ENCODE data around the gene ARFGEF2. TPM values are rescaled to one million over a fixed set of nuclear protein-coding genes. Genes with fewer than 3 reads are reported as not detected.
"Not testable (repeated sequence)": the region's sequence is repeated elsewhere in the genome, so short reads cannot be mapped to it uniquely, and the experiment has no call there.

The ARFGEF2 gene
- total RNA-seq, 1 donor from 2014 or later = 23.8 TPM

GRCh38 chr20:48928832-48929725, 7.6 kb downstream of the ARFGEF2 start:
- peak; percentile 60 for DNase-seq (ENCODE audit: low spot score)

GRCh38 chr20:48930035-48930434, 8.5 kb downstream of the ARFGEF2 start:
- DNase-seq (ENCODE audit: low spot score) = no peak

GRCh38 chr20:48930878-48931277, 9.4 kb downstream of the ARFGEF2 start:
- no peak for DNase-seq (ENCODE audit: low spot score)

GRCh38 chr20:48931527-48932374, 10.2 kb downstream of the ARFGEF2 start:
- no peak for DNase-seq (ENCODE audit: low spot score)

- DNase-seq (ENCODE audit: low spot score) = no peak
Observed at GRCh38 chr20:48932375-48932941, 10.9 kb downstream of the ARFGEF2 start.

GRCh38 chr20:48933017-48933766, 11.7 kb downstream of the ARFGEF2 start:
- DNase-seq (ENCODE audit: low spot score) = no peak

- not testable (repeated sequence) for DNase-seq (ENCODE audit: low spot score)
Observed at GRCh38 chr20:48934273-48934877, 12.9 kb downstream of the ARFGEF2 start.

GRCh38 chr20:48934966-48935365, 13.5 kb downstream of the ARFGEF2 start:
- DNase-seq (ENCODE audit: low spot score) = not testable (repeated sequence)

- DNase-seq (ENCODE audit: low spot score) = not testable (repeated sequence)
Observed at GRCh38 chr20:48936178-48936577, 14.7 kb downstream of the ARFGEF2 start.

- no peak for DNase-seq (ENCODE audit: low spot score)
Observed at GRCh38 chr20:48937674-48938073, 16.2 kb downstream of the ARFGEF2 start.

GRCh38 chr20:48938670-48939069, 17.2 kb downstream of the ARFGEF2 start:
- DNase-seq (ENCODE audit: low spot score) = no peak

GRCh38 chr20:48940170-48940569, 18.7 kb downstream of the ARFGEF2 start:
- DNase-seq (ENCODE audit: low spot score) = no peak

- no peak for DNase-seq (ENCODE audit: low spot score)
Observed at GRCh38 chr20:48941467-48941866, 20.0 kb downstream of the ARFGEF2 start.

- DNase-seq (ENCODE audit: low spot score) = no peak
Observed at GRCh38 chr20:48942730-48943129, 21.2 kb downstream of the ARFGEF2 start.

GRCh38 chr20:48944663-48945297, 23.3 kb downstream of the ARFGEF2 start:
- no peak for DNase-seq (ENCODE audit: low spot score)

GRCh38 chr20:48945840-48946514, 24.5 kb downstream of the ARFGEF2 start:
- DNase-seq (ENCODE audit: low spot score) = no peak

GRCh38 chr20:48948612-48949011, 27.1 kb downstream of the ARFGEF2 start:
- DNase-seq (ENCODE audit: low spot score) = no peak

- no peak for DNase-seq (ENCODE audit: low spot score)
Observed at GRCh38 chr20:48949304-48950170, 28.0 kb downstream of the ARFGEF2 start.

- no peak for DNase-seq (ENCODE audit: low spot score)
Observed at GRCh38 chr20:48951041-48951440, 29.5 kb downstream of the ARFGEF2 start.
